ENCODE measurements around the gene TTLL13.

DNA sequence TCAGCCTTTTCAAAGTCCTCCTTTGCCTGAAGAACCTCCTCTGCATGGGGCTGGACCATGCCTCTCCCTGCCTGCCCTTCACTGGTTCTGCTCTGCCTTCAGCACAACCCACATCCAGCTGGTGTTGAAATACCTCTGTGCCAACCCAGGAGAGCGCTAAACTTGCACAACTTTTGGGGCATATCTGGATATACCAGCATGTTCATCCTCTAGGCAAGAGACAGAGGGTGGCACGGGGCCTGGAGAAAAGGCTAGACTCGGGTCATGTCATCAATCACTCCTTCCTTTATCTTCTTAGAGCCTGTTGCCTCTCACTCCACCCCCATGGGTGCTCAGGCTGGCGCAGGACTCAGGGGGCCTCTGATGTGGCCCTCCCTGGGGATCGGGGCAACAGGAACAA lies 43.5 kb upstream of the TTLL13 start:
- TF ChIP-seq, protein P1, sequence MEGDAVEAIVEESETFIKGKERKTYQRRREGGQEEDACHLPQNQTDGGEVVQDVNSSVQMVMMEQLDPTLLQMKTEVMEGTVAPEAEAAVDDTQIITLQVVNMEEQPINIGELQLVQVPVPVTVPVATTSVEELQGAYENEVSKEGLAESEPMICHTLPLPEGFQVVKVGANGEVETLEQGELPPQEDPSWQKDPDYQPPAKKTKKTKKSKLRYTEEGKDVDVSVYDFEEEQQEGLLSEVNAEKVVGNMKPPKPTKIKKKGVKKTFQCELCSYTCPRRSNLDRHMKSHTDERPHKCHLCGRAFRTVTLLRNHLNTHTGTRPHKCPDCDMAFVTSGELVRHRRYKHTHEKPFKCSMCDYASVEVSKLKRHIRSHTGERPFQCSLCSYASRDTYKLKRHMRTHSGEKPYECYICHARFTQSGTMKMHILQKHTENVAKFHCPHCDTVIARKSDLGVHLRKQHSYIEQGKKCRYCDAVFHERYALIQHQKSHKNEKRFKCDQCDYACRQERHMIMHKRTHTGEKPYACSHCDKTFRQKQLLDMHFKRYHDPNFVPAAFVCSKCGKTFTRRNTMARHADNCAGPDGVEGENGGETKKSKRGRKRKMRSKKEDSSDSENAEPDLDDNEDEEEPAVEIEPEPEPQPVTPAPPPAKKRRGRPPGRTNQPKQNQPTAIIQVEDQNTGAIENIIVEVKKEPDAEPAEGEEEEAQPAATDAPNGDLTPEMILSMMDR (IDR thresholded peaks at IDR 0.05): no peak
- TF ChIP-seq POLR2A (IDR thresholded peaks at IDR 0.05) (no peak), EP300 (IDR thresholded peaks at IDR 0.05) (no peak)
